GM12878 (cell line): Measurements from ENCODE around the gene TSPO. TPM values are rescaled to one million over a fixed set of nuclear protein-coding genes. Genes with fewer than 3 reads are reported as not detected.

Experiments used
- ATAC-seq: fragments of 200-7000 bp; cut with Tn5 transposase; 3 replicates; pipeline ENCODE4 v1.9.1; 2020; ENCODE audit warnings: mild to moderate bottlenecking, moderate library complexity
- BruUV-seq: library from RNA; stranded (reverse); fragments of 400-500 nt; replicated peaks from 2 replicates; lab custom pipeline; 2021; lab: Mats Ljungman, UMichigan
- CTCF ChIA-PET: fragments of 300-600 bp; sonication (Branson Sonifier 250); formaldehyde crosslinking; extraction: SDS; loops from one replicate; lab custom pipeline; 2021; ENCODE audit warnings: inconsistent platforms; lab: Yijun Ruan, JAX
- POLR2A ChIA-PET: fragments of 350-600 bp; formaldehyde crosslinking; extraction: SDS; loops from one replicate; lab custom pipeline; 2021; ENCODE audit warnings: inconsistent platforms; lab: Charles Lee
- RAD21 ChIA-PET: fragments of 300-600 bp; sonication (Branson Sonifier 250); formaldehyde crosslinking; loops from one replicate; lab custom pipeline; 2023; ENCODE audit warnings: antibody characterized with exemption; ENCODE audit not compliant: unreplicated experiment; lab: Charles Lee
- SMC1A ChIA-PET: fragments of 300-600 bp; sonication (Branson Sonifier 250); formaldehyde crosslinking; loops from one replicate; lab custom pipeline; 2023; ENCODE audit not compliant: unreplicated experiment, uncharacterized antibody; lab: Charles Lee
- DNase-seq: peaks from one replicate; pipeline ENCODE4 v3.0.0-alpha.2; 2011; ENCODE audit warnings: low read depth, low spot score
- FAIRE-seq: peaks from 3 replicates; lab custom pipeline; 2011; peaks lifted over from hg19 to GRCh38; lab: Jason Lieb, UNC
- H2AFZ ChIP-seq: 2 replicates; pipeline ENCODE4 v1.6.0; 2011; ENCODE audit warnings: low read depth, low read length, control low read depth; ENCODE audit not compliant: control insufficient read depth
- H3K27ac ChIP-seq: 2 replicates; pipeline ENCODE4 v1.5.1; 2011; ENCODE audit warnings: control low read depth; ENCODE audit not compliant: control insufficient read depth, insufficient read depth
- H3K27me3 ChIP-seq, 2 experiments: replicated peaks in 1 of 2; 2 replicates each; pipeline versions ENCODE4 v1.6.0 to v1.6.1; 2011; ENCODE audit warnings: low read length in 1 of 2; ENCODE audit not compliant: control insufficient read depth in 2 of 2, insufficient read depth in 2 of 2
- H3K36me3 ChIP-seq, 2 experiments: 2 replicates each; pipeline ENCODE4 v1.5.1; 2011; ENCODE audit warnings: low read length in 1 of 2; ENCODE audit not compliant: control insufficient read depth in 2 of 2, insufficient read depth in 2 of 2
- H3K4me1 ChIP-seq: 2 replicates; pipeline ENCODE4 v1.6.1; 2011; ENCODE audit warnings: mild to moderate bottlenecking, low read length, moderate library complexity, mixed read lengths; ENCODE audit not compliant: control insufficient read depth, insufficient read depth
- H3K4me2 ChIP-seq: 2 replicates; pipeline ENCODE4 v1.6.0; 2011; ENCODE audit warnings: control low read depth; ENCODE audit not compliant: control insufficient read depth, insufficient read depth
- H3K4me3 ChIP-seq: fragments of 200-600 bp; sonication (generic); 2 replicates; pipeline ENCODE4 v1.5.1; 2016
- H3K79me2 ChIP-seq: 2 replicates; pipeline ENCODE4 v1.6.0; 2011; ENCODE audit warnings: low read length; ENCODE audit not compliant: control insufficient read depth, insufficient read depth
- H3K9ac ChIP-seq: 2 replicates; pipeline ENCODE4 v1.8.0; 2011; ENCODE audit warnings: low read length, control low read depth, mixed read lengths; ENCODE audit not compliant: control insufficient read depth, insufficient read depth
- H3K9me3 ChIP-seq: replicated peaks from 3 replicates; pipeline ENCODE4 v1.5.1; 2011; ENCODE audit warnings: mild to moderate bottlenecking, low read length; ENCODE audit not compliant: control insufficient read depth, insufficient read depth
- H4K20me1 ChIP-seq: 2 replicates; pipeline ENCODE4 v1.6.0; 2011; ENCODE audit not compliant: control insufficient read depth, insufficient read depth
- ATF2 ChIP-seq: IDR thresholded peaks from 2 replicates; pipeline ENCODE4 v1.6.1; 2012; ENCODE audit warnings: low read length, inconsistent platforms
- BACH1 ChIP-seq: fragments of 450-650 bp; IDR thresholded peaks from 2 replicates; pipeline ENCODE4 v1.6.1; 2017; ENCODE audit warnings: mild to moderate bottlenecking, borderline replicate concordance
- E2F8 ChIP-seq: fragments of 450-650 bp; IDR thresholded peaks from 2 replicates; pipeline ENCODE4 v1.6.1; 2018; ENCODE audit warnings: mild to moderate bottlenecking, low read depth, moderate library complexity; ENCODE audit not compliant: partially characterized antibody
- ESRRA ChIP-seq: IDR thresholded peaks from 2 replicates; pipeline ENCODE4 v1.6.1; 2012; ENCODE audit warnings: mild to moderate bottlenecking, low read length, improper control_type of control experiment
- EZH2 ChIP-seq: IDR thresholded peaks from 2 replicates; pipeline ENCODE4 v1.6.1; 2012; ENCODE audit warnings: low read depth, mild to moderate bottlenecking, control low read depth, inconsistent platforms, low read length, borderline replicate concordance; ENCODE audit not compliant: control insufficient read depth
- FOXM1 ChIP-seq: IDR thresholded peaks from 2 replicates; pipeline ENCODE4 v1.6.1; 2012; ENCODE audit warnings: low read depth, mild to moderate bottlenecking, inconsistent platforms, low read length, moderate library complexity
- IRF4 ChIP-seq: IDR thresholded peaks from 2 replicates; pipeline ENCODE4 v1.6.1; 2011; ENCODE audit warnings: low read depth, low read length
- JUND ChIP-seq: IDR thresholded peaks from 2 replicates; pipeline ENCODE4 v1.6.1; 2012; ENCODE audit warnings: low read depth, mild to moderate bottlenecking, low read length, improper control_type of control experiment, moderate library complexity
- MTA2 ChIP-seq: fragments of 450-650 bp; IDR thresholded peaks from 2 replicates; pipeline ENCODE4 v1.6.1; 2016; ENCODE audit warnings: low read depth, mild to moderate bottlenecking, moderate library complexity
- MYC ChIP-seq: IDR thresholded peaks from 2 replicates; pipeline ENCODE4 v1.6.1; 2011; ENCODE audit warnings: mild to moderate bottlenecking, low read length, moderate library complexity, inconsistent platforms; ENCODE audit not compliant: insufficient read depth, insufficient replicate concordance, insufficient read length, severe bottlenecking
- NFYB ChIP-seq: IDR thresholded peaks from 2 replicates; pipeline ENCODE4 v1.6.1; 2011; ENCODE audit warnings: low read depth, mild to moderate bottlenecking, low read length, improper control_type of control experiment, moderate library complexity; ENCODE audit not compliant: insufficient read depth
- NR2C1 ChIP-seq: fragments of 450-650 bp; IDR thresholded peaks from 2 replicates; pipeline ENCODE4 v1.6.1; 2017; ENCODE audit warnings: antibody characterized with exemption, mild to moderate bottlenecking, moderate library complexity
- NR2F1 ChIP-seq: fragments of 450-650 bp; conservative IDR thresholded peaks from 2 replicates; pipeline ENCODE4 v1.6.1; 2017; ENCODE audit warnings: mild to moderate bottlenecking
- POLR2AphosphoS2 ChIP-seq: IDR thresholded peaks from 2 replicates; pipeline ENCODE4 v1.6.1; 2011; ENCODE audit warnings: low read depth, mild to moderate bottlenecking, low read length, improper control_type of control experiment, moderate library complexity
- SUPT20H ChIP-seq: IDR thresholded peaks from 2 replicates; pipeline ENCODE4 v1.6.1; 2011; ENCODE audit warnings: low read depth, mild to moderate bottlenecking, low read length, moderate library complexity, borderline replicate concordance; ENCODE audit not compliant: control insufficient read depth
- WGBS: methylation state at CpG from one replicate; pipeline ENCODE4 v1.1.6; 2016; ENCODE audit warnings: low lambda C conversion rate; ENCODE audit not compliant: insufficient replicate concordance, insufficient coverage; ENCODE audit errors: missing lambda C conversion rate; 5-methylcytosine and 5-hydroxymethylcytosine counted together
- in situ Hi-C: fragments of 300-500 bp; cut with MboI; formaldehyde crosslinking; loops from 9 replicates; pipeline ENCODE4 v1.14.3; 2018; ENCODE audit warnings: mixed read lengths
- intact Hi-C: fragments of 100-400 bp; cut with micrococcal nuclease; formaldehyde crosslinking; loops from one replicate; pipeline ENCODE4 v1.14.2; 2022; ENCODE audit not compliant: unreplicated experiment
- polyA plus RNA-seq, 11 experiments: library from polyadenylated mRNA; depleted of rRNA in 4 of 11; unstranded in 6 of 11; stranded (reverse) in 5 of 11; fragments of >200 nt; fragmentation: Nextera tagmentation in 4 of 11; fragmentation: Illumina TruSeq in 1 of 11; extraction: Ambion mirVana in 4 of 11; extraction: Trizol in 1 of 11; gene quantifications; 1 replicate in 1 of 11; 2 replicates in 10 of 11; pipeline versions ENCODE4 v1.2.1 to v1.2.3, GENCODE V29; 2011 to 2016; ENCODE audit warnings: inconsistent platforms in 2 of 11, missing spikeins in 2 of 11, low read depth in 1 of 11
- total RNA-seq, 4 experiments: library from RNA; depleted of rRNA in 3 of 4; stranded (reverse); fragments of >200 nt in 3 of 4; fragmentation: Illumina TruSeq in 1 of 4; extraction: Trizol in 1 of 4; gene quantifications; 2 replicates each; pipeline versions ENCODE4 v1.2.1 to v1.2.3, GENCODE V29; 2013 to 2021
- TF ChIP-seq, protein P1 (sequence below): fragments of 450-650 bp; conservative IDR thresholded peaks from 2 replicates; pipeline ENCODE4 v1.6.1; 2017; ENCODE audit warnings: mild to moderate bottlenecking, moderate library complexity

TSPO gene
- total and polyA plus RNA-seq, 10 of the 15 experiments (the other 5 are each of a cell fraction or from before 2014, with no cell fraction given): 1.4 to 50.5 (median 18.8) TPM

- no peak for TF ChIP-seq NFYB
- TF ChIP-seq, all 136 proteins: peak for 0
Measured at GRCh38 chr22:43171019-43171491, 19.7 kb downstream of the TSPO start (continued).

- FAIRE-seq: no peak
- no peak for TF ChIP-seq E2F8
- TF ChIP-seq POLR2AphosphoS2: no peak
- no peak for TF ChIP-seq FOXM1
- TF ChIP-seq NR2C1: no peak
- no peak for TF ChIP-seq MTA2
- no peak for TF ChIP-seq ATF2
- no peak for TF ChIP-seq NR2F1
- TF ChIP-seq JUND: no peak
- no peak for TF ChIP-seq BACH1
- TF ChIP-seq SUPT20H: no peak
- TF ChIP-seq MYC: no peak
- TF ChIP-seq EZH2: no peak
- no peak for TF ChIP-seq ESRRA
- TF ChIP-seq, protein P1, sequence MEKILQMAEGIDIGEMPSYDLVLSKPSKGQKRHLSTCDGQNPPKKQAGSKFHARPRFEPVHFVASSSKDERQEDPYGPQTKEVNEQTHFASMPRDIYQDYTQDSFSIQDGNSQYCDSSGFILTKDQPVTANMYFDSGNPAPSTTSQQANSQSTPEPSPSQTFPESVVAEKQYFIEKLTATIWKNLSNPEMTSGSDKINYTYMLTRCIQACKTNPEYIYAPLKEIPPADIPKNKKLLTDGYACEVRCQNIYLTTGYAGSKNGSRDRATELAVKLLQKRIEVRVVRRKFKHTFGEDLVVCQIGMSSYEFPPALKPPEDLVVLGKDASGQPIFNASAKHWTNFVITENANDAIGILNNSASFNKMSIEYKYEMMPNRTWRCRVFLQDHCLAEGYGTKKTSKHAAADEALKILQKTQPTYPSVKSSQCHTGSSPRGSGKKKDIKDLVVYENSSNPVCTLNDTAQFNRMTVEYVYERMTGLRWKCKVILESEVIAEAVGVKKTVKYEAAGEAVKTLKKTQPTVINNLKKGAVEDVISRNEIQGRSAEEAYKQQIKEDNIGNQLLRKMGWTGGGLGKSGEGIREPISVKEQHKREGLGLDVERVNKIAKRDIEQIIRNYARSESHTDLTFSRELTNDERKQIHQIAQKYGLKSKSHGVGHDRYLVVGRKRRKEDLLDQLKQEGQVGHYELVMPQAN: no peak
- TF ChIP-seq IRF4: no peak
- Histone ChIP-seq H3K27ac (no peak overlapping the region), H3K9me3 (no peaks in the 10 kb centered on the region), H3K4me3 (no peak overlapping the region), H3K79me2 (no peaks in the 10 kb centered on the region), H3K4me2 (no peak overlapping the region), H3K27me3 (no peaks in the 10 kb centered on the region), H3K4me1 (no peaks in the 10 kb centered on the region), H4K20me1 (no peaks in the 10 kb centered on the region), H3K36me3 (peaks cover 2 to 12% of the 10 kb centered on the region in 2 experiments; a peak in 3 of 4 replicates), H2AFZ (no peak overlapping the region), H3K9ac (no peak overlapping the region)
- WGBS: 82% methylated on average over 11 of the region's 12 CpGs
- in situ Hi-C loops: no loop called here
- ChIA-PET RAD21 (no interaction called here), POLR2A (no interaction called here), CTCF (no interaction called here), SMC1A (no interaction called here)
- no TSS peak for BruUV-seq
- ATAC-seq: no peak
- intact Hi-C loops: no loop called here
- DNase-seq: no peak
Measured at GRCh38 chr22:43171607-43172006, 20.2 kb downstream of the TSPO start.
